NCI-H1694 treated with DMSO at 0.1 percent for 48 hours (cell line): ENCODE results near the gene TBCB.
"Not testable (repeated sequence)": the region's sequence is repeated elsewhere in the genome, so short reads cannot be mapped to it uniquely, and the experiment has no call there.

Source experiments
- DNase-seq: peaks from one replicate; lab custom pipeline; 2025; lab: John Stamatoyannopoulos, UW

Gene TBCB

DNA sequence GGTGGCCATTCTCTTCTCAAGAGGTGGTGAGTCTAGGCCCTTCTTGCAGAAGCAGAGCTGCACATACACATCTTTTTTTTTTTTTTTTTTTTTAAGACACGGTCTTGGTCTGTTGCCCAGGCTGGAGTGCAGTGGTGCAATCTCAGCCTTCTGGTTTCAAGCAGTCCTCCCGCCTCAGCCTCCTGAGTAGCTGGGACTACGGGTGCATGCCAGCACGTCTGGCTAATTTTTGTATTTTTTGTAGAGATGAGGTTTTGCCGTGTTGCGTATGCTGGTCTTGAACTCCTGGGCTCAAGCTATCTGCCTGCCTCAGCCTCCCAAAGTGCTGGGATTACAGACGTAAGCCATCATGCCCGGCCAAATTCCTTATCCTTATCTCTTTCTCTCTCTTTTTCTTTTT lies 58.6 kb downstream of the TBCB start:
- DNase-seq = not testable (repeated sequence)
